Measurements from ENCODE around the gene CEP126.

- TF ChIP-seq POLR2A (IDR thresholded peaks at IDR 0.05) (no peak), CTCF (IDR thresholded peaks at IDR 0.05) (no peak), EP300 (IDR thresholded peaks at IDR 0.05) (no peak), POLR2AphosphoS5 (IDR thresholded peaks at IDR 0.05) (no peak)
Measured at GRCh38 chr11:102010776-102011494, 96.1 kb downstream of the CEP126 start.
